Measurements from ENCODE around the gene CPXM2. TPM values are rescaled to one million over a fixed set of nuclear protein-coding genes. Genes with fewer than 3 reads are reported as not detected.

Gene CPXM2
- polyA plus RNA-seq, 1 donor (not counting 4 experiments of a cell fraction or from before 2014, with no cell fraction given) = 0.03 TPM

GRCh38 chr10:123890226-123890625 is 1.4 kb downstream of the CPXM2 start:
- no peaks in the 10 kb centered on the region for H3K9me1 ChIP-seq (ENCODE audit: control insufficient read depth, extremely low read depth, insufficient read depth, low read length)
- no peak overlapping the region for H3K27ac ChIP-seq (ENCODE audit: control insufficient read depth, insufficient read depth, low read length)
- no peak overlapping the region for H3K4me2 ChIP-seq (ENCODE audit: control insufficient read depth, extremely low read depth, insufficient read depth, low read depth, low read length)
- no peaks in the 10 kb centered on the region for H3K9me3 ChIP-seq (ENCODE audit: control insufficient read depth, low read depth, low read length)
- peaks cover 15% of the 10 kb centered on the region for H3K27me3 ChIP-seq (ENCODE audit: control insufficient read depth, extremely low read depth, insufficient read depth, low read length)
- no peak overlapping the region for H3K9ac ChIP-seq (ENCODE audit: control insufficient read depth, extremely low read depth, insufficient read depth, low read length)
- FAIRE-seq (no peak), DNase-seq (ENCODE audit: low read depth, low spot score) (no peak)
- no peak for TF ChIP-seq EZH2 (IDR thresholded peaks at IDR 0.05; ENCODE audit: low read length)
- TF ChIP-seq, protein P1, sequence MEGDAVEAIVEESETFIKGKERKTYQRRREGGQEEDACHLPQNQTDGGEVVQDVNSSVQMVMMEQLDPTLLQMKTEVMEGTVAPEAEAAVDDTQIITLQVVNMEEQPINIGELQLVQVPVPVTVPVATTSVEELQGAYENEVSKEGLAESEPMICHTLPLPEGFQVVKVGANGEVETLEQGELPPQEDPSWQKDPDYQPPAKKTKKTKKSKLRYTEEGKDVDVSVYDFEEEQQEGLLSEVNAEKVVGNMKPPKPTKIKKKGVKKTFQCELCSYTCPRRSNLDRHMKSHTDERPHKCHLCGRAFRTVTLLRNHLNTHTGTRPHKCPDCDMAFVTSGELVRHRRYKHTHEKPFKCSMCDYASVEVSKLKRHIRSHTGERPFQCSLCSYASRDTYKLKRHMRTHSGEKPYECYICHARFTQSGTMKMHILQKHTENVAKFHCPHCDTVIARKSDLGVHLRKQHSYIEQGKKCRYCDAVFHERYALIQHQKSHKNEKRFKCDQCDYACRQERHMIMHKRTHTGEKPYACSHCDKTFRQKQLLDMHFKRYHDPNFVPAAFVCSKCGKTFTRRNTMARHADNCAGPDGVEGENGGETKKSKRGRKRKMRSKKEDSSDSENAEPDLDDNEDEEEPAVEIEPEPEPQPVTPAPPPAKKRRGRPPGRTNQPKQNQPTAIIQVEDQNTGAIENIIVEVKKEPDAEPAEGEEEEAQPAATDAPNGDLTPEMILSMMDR (optimal IDR thresholded peaks at IDR 0.05 in 1 of 3, IDR thresholded peaks at IDR 0.05 in 1 of 3, conservative IDR thresholded peaks at IDR 0.05 in 1 of 3; ENCODE audit: extremely low read depth in 1 of 3, insufficient read depth in 2 of 3, low read length in 3 of 3) = no peak
- no peaks in the 10 kb centered on the region for H3K79me2 ChIP-seq (ENCODE audit: control insufficient read depth, insufficient read depth, low read length)
- no peak overlapping the region for H2AFZ ChIP-seq (ENCODE audit: control insufficient read depth, low read length)
- H3K36me3 ChIP-seq (ENCODE audit: control insufficient read depth in 2 of 2, extremely low read depth in 1 of 2, insufficient read depth in 2 of 2, low read length in 2 of 2) = no peaks in the 10 kb centered on the region
- dilution Hi-C loops (cut with MboI; ENCODE audit: extremely low pct_ligation_motif_present, low sequenced_read_pairs) = no loop called here
- H4K20me1 ChIP-seq (ENCODE audit: control insufficient read depth, extremely low read depth, insufficient read depth, low read length) = no peaks in the 10 kb centered on the region
- H3K4me1 ChIP-seq (ENCODE audit: control insufficient read depth, extremely low read depth, insufficient read depth, low read length) = no peaks in the 10 kb centered on the region
- no peak overlapping the region for H3K4me3 ChIP-seq (ENCODE audit: control insufficient read depth in 2 of 3, extremely low read depth in 1 of 3, insufficient read depth in 2 of 3, low read depth in 1 of 3, low read length in 3 of 3)

DNA sequence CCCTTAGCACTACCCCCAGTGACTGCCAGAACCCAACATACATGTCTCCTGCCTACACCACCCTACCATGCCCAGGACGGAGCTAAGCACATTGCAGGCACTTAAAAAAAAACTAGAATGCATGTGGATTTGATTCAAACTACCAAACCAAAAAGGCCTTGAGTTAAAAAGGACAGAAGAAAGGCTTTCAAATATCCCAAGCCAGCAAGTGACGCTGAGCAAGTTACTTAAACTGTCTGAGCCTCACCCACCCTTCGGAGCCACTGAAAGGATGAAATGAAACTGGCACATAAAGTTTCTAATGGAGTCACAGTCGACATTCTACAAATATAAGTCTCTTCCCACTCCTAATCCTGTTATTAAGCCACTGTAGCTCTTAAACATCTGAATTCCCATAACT is 1.8 kb downstream of the CPXM2 start:
- Histone ChIP-seq H2AFZ (ENCODE audit: control insufficient read depth, low read length) (no peak overlapping the region), H3K4me1 (ENCODE audit: control insufficient read depth, extremely low read depth, insufficient read depth, low read length) (no peaks in the 10 kb centered on the region), H3K9ac (ENCODE audit: control insufficient read depth, extremely low read depth, insufficient read depth, low read length) (no peak overlapping the region), H4K20me1 (ENCODE audit: control insufficient read depth, extremely low read depth, insufficient read depth, low read length) (no peaks in the 10 kb centered on the region), H3K4me2 (ENCODE audit: control insufficient read depth, extremely low read depth, insufficient read depth, low read depth, low read length) (no peak overlapping the region), H3K27me3 (ENCODE audit: control insufficient read depth, extremely low read depth, insufficient read depth, low read length) (peaks cover 15% of the 10 kb centered on the region), H3K27ac (ENCODE audit: control insufficient read depth, insufficient read depth, low read length) (no peak overlapping the region), H3K9me1 (ENCODE audit: control insufficient read depth, extremely low read depth, insufficient read depth, low read length) (no peaks in the 10 kb centered on the region), H3K79me2 (ENCODE audit: control insufficient read depth, insufficient read depth, low read length) (no peaks in the 10 kb centered on the region), H3K4me3 (ENCODE audit: control insufficient read depth in 2 of 3, extremely low read depth in 1 of 3, insufficient read depth in 2 of 3, low read depth in 1 of 3, low read length in 3 of 3) (no peak overlapping the region), H3K9me3 (ENCODE audit: control insufficient read depth, low read depth, low read length) (no peaks in the 10 kb centered on the region), H3K36me3 (ENCODE audit: control insufficient read depth in 2 of 2, extremely low read depth in 1 of 2, insufficient read depth in 2 of 2, low read length in 2 of 2) (no peaks in the 10 kb centered on the region)
- no peak for DNase-seq (ENCODE audit: low read depth, low spot score)
- no peak for FAIRE-seq
- TF ChIP-seq EZH2 (IDR thresholded peaks at IDR 0.05; ENCODE audit: low read length) = no peak
- TF ChIP-seq, protein P1 (optimal IDR thresholded peaks at IDR 0.05 in 1 of 3, IDR thresholded peaks at IDR 0.05 in 1 of 3, conservative IDR thresholded peaks at IDR 0.05 in 1 of 3; ENCODE audit: extremely low read depth in 1 of 3, insufficient read depth in 2 of 3, low read length in 3 of 3) = no peak
- dilution Hi-C loops (cut with MboI; ENCODE audit: extremely low pct_ligation_motif_present, low sequenced_read_pairs) = no loop called here
